Metanephros (tissue), 1 donor: ENCODE measurements around the gene AMFR. TPM values are rescaled to one million over a fixed set of nuclear protein-coding genes. Genes with fewer than 3 reads are reported as not detected.

Experiments used
- total RNA-seq: library from RNA; depleted of rRNA; stranded (reverse); fragments of >200 nt; gene quantifications from one replicate; pipeline ENCODE4 v1.2.3, GENCODE V29; 2014

The AMFR gene
- 141 TPM for total RNA-seq

DNA sequence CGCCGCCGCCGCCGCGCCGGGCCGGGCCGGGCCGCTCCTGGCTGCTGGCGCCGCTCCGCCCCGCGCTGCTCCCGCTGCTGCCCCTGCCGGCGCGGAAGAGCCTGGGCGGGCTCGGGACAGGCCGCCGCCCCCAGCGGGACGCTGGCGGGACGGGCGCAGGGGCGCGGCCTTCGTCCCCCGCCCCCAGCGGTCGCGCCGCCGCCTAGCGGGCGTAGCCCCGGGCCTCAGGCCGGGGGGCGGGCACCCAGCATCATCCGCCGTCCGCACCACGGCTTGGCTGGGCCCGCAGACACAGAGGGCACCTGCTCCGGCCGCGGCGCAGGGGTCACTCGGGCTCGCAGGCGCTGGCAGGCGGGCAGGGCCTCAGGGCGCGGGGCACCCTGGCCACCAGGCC, at the start of gene AMFR:
TSS of gene AMFR (minus strand) at position 107 of the 394 bp plus-strand sequence. CDS start 218 bp downstream, outside the sequence.

DNA sequence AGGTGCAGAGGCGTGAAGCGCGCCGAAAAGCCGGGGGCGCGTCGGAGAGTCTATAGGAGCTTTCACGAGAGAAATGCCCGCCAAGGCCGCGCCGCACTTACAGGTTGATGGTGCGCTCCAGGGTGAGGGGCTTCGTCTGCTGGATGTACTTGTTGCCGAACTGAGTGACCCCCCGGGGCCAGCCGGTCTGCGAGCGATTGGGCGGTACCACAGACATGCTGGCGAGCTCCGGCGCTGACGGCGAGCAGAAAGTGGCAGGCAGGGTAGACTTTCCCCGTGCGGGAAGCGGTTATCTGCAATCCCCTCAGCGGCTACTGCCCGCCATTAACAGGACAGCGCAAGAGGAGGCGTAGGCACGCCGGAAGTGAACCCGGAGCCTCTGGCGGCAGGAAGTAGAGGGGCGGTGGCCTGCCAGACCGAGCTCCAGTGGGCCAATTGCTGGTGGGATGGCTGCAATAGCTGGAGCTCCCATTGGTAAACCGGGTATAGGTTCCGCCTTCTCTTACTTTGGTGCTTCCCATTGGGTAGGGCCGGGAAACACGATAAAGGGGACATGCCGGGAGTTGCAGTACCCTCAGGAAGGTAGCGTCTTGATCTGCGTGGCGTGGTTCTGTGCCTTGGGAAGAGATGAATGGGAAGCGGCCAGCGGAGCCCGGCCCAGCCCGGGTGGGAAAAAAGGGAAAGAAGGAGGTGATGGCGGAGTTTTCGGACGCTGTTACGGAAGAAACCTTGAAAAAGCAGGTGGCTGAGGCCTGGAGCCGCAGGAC, 25.8 kb upstream of the AMFR start, which contains the start of the genes NUDT21 and OGFOD1:
TSS of gene NUDT21 (minus strand) at position 347 of the 767 bp plus-strand sequence. CDS start at position 217, 130 bp downstream.
TSS of gene OGFOD1 (plus strand) at position 569 of the 767 bp plus-strand sequence. CDS start at position 628, 59 bp downstream.

Other genes starting within 250 kb of the AMFR start
- gene GNAO1, start 234.1 kb downstream of the AMFR start, total RNA-seq: 4.1 TPM
- gene NUDT21, start 25.8 kb upstream of the AMFR start, total RNA-seq: 162 TPM
- 16.8 TPM for gene OGFOD1, start 26.0 kb upstream of the AMFR start, total RNA-seq
- gene BBS2, start 94.5 kb upstream of the AMFR start, total RNA-seq: 73.3 TPM
- gene MT4, start 139.5 kb upstream of the AMFR start, total RNA-seq: not detected
- 2.6 TPM for gene MT3, start 164.0 kb upstream of the AMFR start, total RNA-seq
- 9.9 TPM for gene MT2A, start 183.0 kb upstream of the AMFR start, total RNA-seq
- gene MT1E, start 200.2 kb upstream of the AMFR start, total RNA-seq: 17.2 TPM
- 1.5 TPM for gene MT1M, start 207.1 kb upstream of the AMFR start, total RNA-seq
- not detected for gene MT1A, start 213.1 kb upstream of the AMFR start, total RNA-seq
- gene MT1B, start 226.3 kb upstream of the AMFR start, total RNA-seq: not detected
- gene MT1F, start 232.4 kb upstream of the AMFR start, total RNA-seq: 15.8 TPM
- 40.0 TPM for gene MT1G, start 242.5 kb upstream of the AMFR start, total RNA-seq
- gene MT1H, start 244.3 kb upstream of the AMFR start, total RNA-seq: 18.5 TPM